Amniotic epithelial cell (primary cell): ENCODE data around the gene WFDC6.
"Not testable (repeated sequence)": the region's sequence is repeated elsewhere in the genome, so short reads cannot be mapped to it uniquely, and the experiment has no call there.

Source experiments
- DNase-seq: peaks from one replicate; pipeline ENCODE4 v3.0.0-alpha.2; 2010; ENCODE audit warnings: low read depth

Gene WFDC6

GRCh38 chr20:45539382-45539781 is at the start of gene WFDC6:
Gene WFDC6 (minus strand): TSS chr20:45539482. CDS start chr20:45539407, 75 bp downstream.
- no peak for DNase-seq

- DNase-seq = no peak
Measured at GRCh38 chr20:45588800-45589199, 49.5 kb upstream of the WFDC6 start.

GRCh38 chr20:45585986-45586385 is 46.7 kb upstream of the WFDC6 start:
- DNase-seq = not testable (repeated sequence)

GRCh38 chr20:45584294-45584693 is 45.0 kb upstream of the WFDC6 start:
- not testable (repeated sequence) for DNase-seq

GRCh38 chr20:45583502-45583901 is 44.2 kb upstream of the WFDC6 start:
- DNase-seq = no peak

GRCh38 chr20:45581702-45582101 is 42.4 kb upstream of the WFDC6 start:
- peak; percentile 0 for DNase-seq

- DNase-seq = no peak
Measured at GRCh38 chr20:45579184-45579583, 39.9 kb upstream of the WFDC6 start, which contains the start of gene WFDC8. Gene WFDC8 (minus strand): TSS chr20:45579284. CDS start chr20:45579247, 37 bp downstream.

GRCh38 chr20:45578231-45578630 is 38.9 kb upstream of the WFDC6 start:
- DNase-seq = no peak

- DNase-seq = peak; percentile 4
Measured at GRCh38 chr20:45576995-45577394, 37.7 kb upstream of the WFDC6 start.

GRCh38 chr20:45575931-45576330 is 36.6 kb upstream of the WFDC6 start:
- no peak for DNase-seq

- not testable (repeated sequence) for DNase-seq
Measured at GRCh38 chr20:45569650-45570049, 30.4 kb upstream of the WFDC6 start.

GRCh38 chr20:45564760-45565276 is 25.5 kb upstream of the WFDC6 start:
- DNase-seq = no peak

GRCh38 chr20:45555198-45555597 is 15.9 kb upstream of the WFDC6 start:
- no peak for DNase-seq

GRCh38 chr20:45552456-45552855 is 13.2 kb upstream of the WFDC6 start:
- no peak for DNase-seq

- DNase-seq = no peak
Measured at GRCh38 chr20:45550765-45551164, 11.5 kb upstream of the WFDC6 start.

GRCh38 chr20:45548410-45548809 is 9.1 kb upstream of the WFDC6 start:
- DNase-seq = no peak

- DNase-seq = no peak
Measured at GRCh38 chr20:45547206-45547770, 8.0 kb upstream of the WFDC6 start, which contains the start of gene EPPIN. Gene EPPIN (minus strand): TSS chr20:45547401. CDS start chr20:45547357, 44 bp downstream.

GRCh38 chr20:45545754-45546453 is 6.6 kb upstream of the WFDC6 start:
- DNase-seq = peak; percentile 36

- no peak for DNase-seq
Measured at GRCh38 chr20:45545351-45545750, 6.1 kb upstream of the WFDC6 start.

- DNase-seq = no peak
Measured at GRCh38 chr20:45538209-45538799, 978 bp downstream of the WFDC6 start.

- DNase-seq = no peak
Measured at GRCh38 chr20:45527294-45527693, 12.0 kb downstream of the WFDC6 start.

GRCh38 chr20:45523821-45524220 is 15.5 kb downstream of the WFDC6 start:
- peak; percentile 1 for DNase-seq

- peak; percentile 3 for DNase-seq
Measured at GRCh38 chr20:45518282-45518681, 21.0 kb downstream of the WFDC6 start.
